DOHH2 (cell line): ENCODE results near the gene TIAM2.

ENCODE experiments used
- H3F3A ChIP-seq: fragments of 200-600 bp; sonication (generic), shearing (Covaris generic); 2 replicates; pipeline ENCODE4 v1.6.0; 2016; ENCODE audit warnings: antibody characterized with exemption, mild to moderate bottlenecking; ENCODE audit not compliant: control insufficient read depth, insufficient read depth
- H3K27ac ChIP-seq: fragments of 200-600 bp; sonication (generic); 2 replicates; pipeline ENCODE4 v1.5.1; 2014; ENCODE audit warnings: low read depth, mild to moderate bottlenecking, low read length, moderate library complexity
- H3K27me3 ChIP-seq: fragments of 200-600 bp; sonication (generic); 2 replicates; pipeline ENCODE4 v1.6.1; 2014; ENCODE audit warnings: mild to moderate bottlenecking, low read length, mixed read lengths; ENCODE audit not compliant: control insufficient read depth
- H3K36me3 ChIP-seq: fragments of 200-600 bp; sonication (generic); 2 replicates; pipeline ENCODE4 v1.6.1; 2014; ENCODE audit warnings: mild to moderate bottlenecking, low read length, moderate library complexity, mixed read lengths; ENCODE audit not compliant: control insufficient read depth
- H3K4me1 ChIP-seq: fragments of 200-600 bp; sonication (generic); 2 replicates; pipeline ENCODE4 v1.6.1; 2014; ENCODE audit warnings: mild to moderate bottlenecking, low read length, mixed read lengths; ENCODE audit not compliant: control insufficient read depth
- H3K4me2 ChIP-seq: fragments of 200-600 bp; sonication (generic); 2 replicates; pipeline ENCODE4 v1.6.0; 2014; ENCODE audit warnings: mild to moderate bottlenecking, low read length, moderate library complexity
- H3K4me3 ChIP-seq: fragments of 200-600 bp; sonication (generic); 2 replicates; pipeline ENCODE4 v1.5.1; 2014; ENCODE audit warnings: mild to moderate bottlenecking, low read length, mixed read lengths
- H3K79me2 ChIP-seq: fragments of 200-600 bp; sonication (generic); 2 replicates; pipeline ENCODE4 v1.6.1; 2014; ENCODE audit warnings: mild to moderate bottlenecking, low read length, mixed read lengths; ENCODE audit not compliant: control insufficient read depth
- H3K9me2 ChIP-seq: fragments of 200-600 bp; sonication (generic); replicated peaks from 2 replicates; pipeline ENCODE4 v1.6.1; 2014; ENCODE audit warnings: mild to moderate bottlenecking, low read length, mixed read lengths; ENCODE audit not compliant: control insufficient read depth
- H3K9me3 ChIP-seq: fragments of 200-600 bp; sonication (generic); 2 replicates; pipeline ENCODE4 v1.6.1; 2014; ENCODE audit warnings: antibody characterized with exemption, low read length, mixed read lengths; ENCODE audit not compliant: control insufficient read depth, insufficient read depth
- H4K20me1 ChIP-seq: fragments of 200-600 bp; sonication (generic); 2 replicates; pipeline ENCODE4 v1.6.0; 2014; ENCODE audit warnings: low read depth, mild to moderate bottlenecking, antibody characterized with exemption, low read length, moderate library complexity; ENCODE audit not compliant: control insufficient read depth, insufficient read depth
- CTCF ChIP-seq: fragments of 200-600 bp; sonication (generic); IDR thresholded peaks from one replicate; pipeline ENCODE4 v1.5.1; 2014; ENCODE audit warnings: antibody characterized with exemption, mild to moderate bottlenecking, low read depth, low read length; ENCODE audit not compliant: poor library complexity, severe bottlenecking
- EZH2phosphoT487 ChIP-seq: fragments of 200-600 bp; sonication (generic); IDR thresholded peaks from 2 replicates; pipeline ENCODE4 v1.6.1; 2017; ENCODE audit warnings: borderline replicate concordance, mild to moderate bottlenecking, antibody characterized with exemption, low read length, moderate library complexity, mixed read lengths

TIAM2 gene

GRCh38 chr6:154996016-154996590 is 988 bp downstream of the TIAM2 start:
- no peak overlapping the region for H3K4me3 ChIP-seq
- no peaks in the 10 kb centered on the region for H3K9me2 ChIP-seq
- H3K4me1 ChIP-seq = no peaks in the 10 kb centered on the region
- no peak overlapping the region for H3K4me2 ChIP-seq
- H4K20me1 ChIP-seq = no peaks in the 10 kb centered on the region
- no peaks in the 10 kb centered on the region for H3K9me3 ChIP-seq
- H3K79me2 ChIP-seq = no peaks in the 10 kb centered on the region
- no peak overlapping the region for H3K27ac ChIP-seq
- 0 out of 2 replicates have a peak, but pooled peaks cover 3% of the 10 kb centered on the region for H3K27me3 ChIP-seq
- no peak for TF ChIP-seq EZH2phosphoT487
- no peak for TF ChIP-seq CTCF
- H3K36me3 ChIP-seq = no peaks in the 10 kb centered on the region
- H3F3A ChIP-seq = no peaks in the 10 kb centered on the region

DNA sequence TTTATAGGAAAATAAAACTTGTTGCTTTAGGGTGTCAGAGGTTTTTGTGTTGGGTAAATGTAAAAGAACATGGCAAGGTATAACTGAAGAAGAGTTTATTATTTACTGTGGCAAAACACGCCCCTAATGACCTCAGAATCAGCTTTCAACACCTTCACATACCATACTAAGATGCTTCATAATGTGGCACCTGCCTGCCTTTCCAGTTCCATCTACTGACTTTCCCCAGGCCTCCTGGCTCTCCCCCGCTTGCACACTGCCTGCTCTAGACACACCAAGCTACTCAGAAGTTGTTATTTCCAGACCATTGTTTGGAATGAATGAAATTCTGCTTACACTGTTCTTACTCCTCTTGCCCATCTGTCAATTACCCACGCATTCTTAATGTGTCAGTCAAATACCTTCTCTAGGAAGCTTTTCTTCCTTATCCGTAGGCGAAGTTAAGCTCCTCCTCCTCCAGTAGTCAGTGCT is 1.8 kb downstream of the TIAM2 start:
- H3K4me2 ChIP-seq = no peak overlapping the region
- no peak overlapping the region for H3K4me3 ChIP-seq
- H3K79me2 ChIP-seq = no peaks in the 10 kb centered on the region

DNA sequence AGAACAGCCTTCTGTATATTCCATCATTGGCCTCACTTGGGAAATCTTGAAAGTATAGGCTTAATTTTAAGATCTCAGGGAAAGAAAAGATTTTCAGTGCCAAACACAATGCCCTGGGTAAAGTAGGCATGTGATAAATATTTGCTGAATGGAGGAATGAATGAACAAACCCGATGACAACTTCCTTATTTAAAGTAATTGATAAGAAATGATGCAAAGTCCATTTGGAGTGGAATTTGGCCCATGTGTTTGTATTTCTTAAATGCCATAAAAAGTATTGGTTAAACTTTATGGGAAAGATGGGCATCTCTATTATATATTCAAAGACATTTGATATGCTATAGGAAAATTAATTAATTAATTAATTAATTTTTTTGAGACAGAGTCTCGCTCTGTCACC is 3.7 kb downstream of the TIAM2 start:
- H3K36me3 ChIP-seq = no peaks in the 10 kb centered on the region
- H3K4me1 ChIP-seq = no peaks in the 10 kb centered on the region
- no peak overlapping the region for H3K27ac ChIP-seq
- no peaks in the 10 kb centered on the region for H4K20me1 ChIP-seq
- H3K27me3 ChIP-seq = 0 out of 2 replicates have a peak, but pooled peaks cover 3% of the 10 kb centered on the region
- H3K79me2 ChIP-seq = no peaks in the 10 kb centered on the region
- H3K9me2 ChIP-seq = no peaks in the 10 kb centered on the region
- H3K4me2 ChIP-seq = no peak overlapping the region
- no peaks in the 10 kb centered on the region for H3F3A ChIP-seq
- TF ChIP-seq CTCF (no peak), EZH2phosphoT487 (no peak)
- H3K9me3 ChIP-seq = no peaks in the 10 kb centered on the region
- no peak overlapping the region for H3K4me3 ChIP-seq

More for the DNA sequence above, 1.8 kb downstream of the TIAM2 start:
- TF ChIP-seq CTCF (no peak), EZH2phosphoT487 (no peak)
- Histone ChIP-seq H3K27me3 (0 out of 2 replicates have a peak, but pooled peaks cover 3% of the 10 kb centered on the region), H3K9me3 (no peaks in the 10 kb centered on the region), H3F3A (no peaks in the 10 kb centered on the region), H3K27ac (no peak overlapping the region), H3K4me1 (no peaks in the 10 kb centered on the region), H3K9me2 (no peaks in the 10 kb centered on the region), H3K36me3 (no peaks in the 10 kb centered on the region), H4K20me1 (no peaks in the 10 kb centered on the region)
